Transverse colon (tissue), 4 donors: ENCODE measurements around the gene MEIOB.

Experiments used
- POLR2A ChIP-seq: fragments of 450-650 bp; IDR thresholded peaks from one replicate; pipeline ENCODE4 v1.6.1; 2016; ENCODE audit warnings: antibody characterized with exemption, mild to moderate bottlenecking, moderate library complexity
- POLR2AphosphoS5 ChIP-seq, 3 donors: sonication (generic); formaldehyde crosslinking; IDR thresholded peaks; one replicate each; pipeline ENCODE4 v1.6.1; 2016; ENCODE audit warnings: antibody characterized with exemption in 3 of 3
- TF ChIP-seq, protein P1 (sequence below), 5 experiments: fragments of 200-600 bp in 3 of 5; fragments of 450-650 bp in 2 of 5; sonication (generic) in 3 of 5; IDR thresholded peaks; 1 replicate in 2 of 5; 2 replicates in 3 of 5; pipeline ENCODE4 v1.5.1; 2016 to 2017; ENCODE audit warnings: antibody characterized with exemption in 5 of 5, inconsistent platforms in 3 of 5, mild to moderate bottlenecking in 2 of 5, moderate library complexity in 1 of 5

DNA sequence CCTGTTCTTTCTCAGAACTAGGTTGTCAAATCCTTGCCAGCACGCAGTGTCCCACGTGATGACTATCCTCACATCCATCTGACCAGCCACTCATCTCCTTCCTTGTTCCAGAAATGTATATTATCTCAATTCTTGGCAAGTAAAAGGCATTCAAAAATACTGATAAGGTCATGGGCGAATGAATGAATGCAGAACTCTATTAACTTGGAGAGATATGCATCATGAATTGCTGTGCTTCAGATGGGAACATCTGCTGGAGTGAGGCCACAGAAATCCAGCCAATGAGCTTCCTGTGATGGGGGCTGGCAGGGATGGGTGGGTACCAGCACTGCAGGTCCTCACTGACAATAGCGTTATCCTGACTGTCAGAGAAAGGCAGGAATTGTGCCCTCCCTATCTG, 26.0 kb downstream of the MEIOB start:
- TF ChIP-seq, protein P1, sequence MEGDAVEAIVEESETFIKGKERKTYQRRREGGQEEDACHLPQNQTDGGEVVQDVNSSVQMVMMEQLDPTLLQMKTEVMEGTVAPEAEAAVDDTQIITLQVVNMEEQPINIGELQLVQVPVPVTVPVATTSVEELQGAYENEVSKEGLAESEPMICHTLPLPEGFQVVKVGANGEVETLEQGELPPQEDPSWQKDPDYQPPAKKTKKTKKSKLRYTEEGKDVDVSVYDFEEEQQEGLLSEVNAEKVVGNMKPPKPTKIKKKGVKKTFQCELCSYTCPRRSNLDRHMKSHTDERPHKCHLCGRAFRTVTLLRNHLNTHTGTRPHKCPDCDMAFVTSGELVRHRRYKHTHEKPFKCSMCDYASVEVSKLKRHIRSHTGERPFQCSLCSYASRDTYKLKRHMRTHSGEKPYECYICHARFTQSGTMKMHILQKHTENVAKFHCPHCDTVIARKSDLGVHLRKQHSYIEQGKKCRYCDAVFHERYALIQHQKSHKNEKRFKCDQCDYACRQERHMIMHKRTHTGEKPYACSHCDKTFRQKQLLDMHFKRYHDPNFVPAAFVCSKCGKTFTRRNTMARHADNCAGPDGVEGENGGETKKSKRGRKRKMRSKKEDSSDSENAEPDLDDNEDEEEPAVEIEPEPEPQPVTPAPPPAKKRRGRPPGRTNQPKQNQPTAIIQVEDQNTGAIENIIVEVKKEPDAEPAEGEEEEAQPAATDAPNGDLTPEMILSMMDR (IDR thresholded peaks at IDR 0.05) = no peak
- TF ChIP-seq POLR2A (no peak), POLR2AphosphoS5 (IDR thresholded peaks at IDR 0.05) (no peak)
